Astrocyte (in vitro differentiated cells and primary cell): ENCODE results near the gene OXTR.

Experiments
- CTCF ChIP-seq: IDR thresholded peaks from 2 replicates; pipeline ENCODE4 v1.5.1; 2011; ENCODE audit warnings: low read depth, mild to moderate bottlenecking, inconsistent platforms, low read length, moderate library complexity; ENCODE audit not compliant: insufficient read depth
- EZH2 ChIP-seq: IDR thresholded peaks from 2 replicates; pipeline ENCODE4 v1.6.1; 2012; ENCODE audit warnings: mild to moderate bottlenecking, low read length, inconsistent platforms; ENCODE audit not compliant: insufficient read depth

GRCh38 chr3:8743021-8743601, 26.3 kb downstream of the OXTR start:
- TF ChIP-seq CTCF (no peak), EZH2 (no peak)
